HepG2 (cell line): ENCODE results near the gene SMARCD1. TPM values are rescaled to one million over a fixed set of nuclear protein-coding genes. Genes with fewer than 3 reads are reported as not detected.

Experiments used
- ATAC-seq: fragments of 200-7000 bp; cut with Tn5 transposase; 3 replicates; pipeline ENCODE4 v1.9.1; 2020; ENCODE audit warnings: mild to moderate bottlenecking, moderate library complexity
- BruUV-seq: library from RNA; stranded (reverse); fragments of 400-500 nt; replicated peaks from 2 replicates; lab custom pipeline; 2021; lab: Mats Ljungman, UMichigan
- CTCF ChIA-PET: fragments of 300-600 bp; formaldehyde crosslinking; extraction: SDS; loops from one replicate; lab custom pipeline; 2021; ENCODE audit warnings: low total read pairs, inconsistent platforms, low intra/inter-chr PET ratio; lab: Yijun Ruan, JAX
- POLR2A ChIA-PET: fragments of 350-600 bp; sonication (Branson Sonifier 250); formaldehyde crosslinking; loops from one replicate; lab custom pipeline; 2020; ENCODE audit warnings: antibody characterized with exemption, inconsistent platforms; lab: Yijun Ruan, JAX
- DNase-seq: peaks from one replicate; pipeline ENCODE4 v3.0.0-alpha.2; 2015; ENCODE audit warnings: low spot score
- FAIRE-seq: peaks from 3 replicates; lab custom pipeline; 2011; peaks lifted over from hg19 to GRCh38; lab: Jason Lieb, UNC
- H2AFZ ChIP-seq: one replicate; pipeline ENCODE4 v1.6.1; 2011; ENCODE audit warnings: low read length, inconsistent platforms
- H3K27ac ChIP-seq: fragments of 300-600 bp; 3 replicates; pipeline ENCODE4 v1.8.0; 2011; ENCODE audit warnings: mixed run types, mild to moderate bottlenecking, mixed read lengths, low read length, inconsistent platforms; ENCODE audit not compliant: insufficient read depth; ENCODE audit errors: extremely low read length
- H3K27me3 ChIP-seq, 2 experiments: fragments of 200-600 bp in 1 of 2; 2 replicates in 1 of 2; 3 replicates in 1 of 2; pipeline versions ENCODE4 v1.6.0 to v1.8.0; 2011; ENCODE audit warnings: low read length in 2 of 2, mild to moderate bottlenecking in 2 of 2, moderate library complexity in 2 of 2, inconsistent platforms in 1 of 2; ENCODE audit not compliant: insufficient read depth in 2 of 2, control insufficient read depth in 1 of 2
- H3K36me3 ChIP-seq, 2 experiments: fragments of 200-600 bp in 1 of 2; replicated peaks in 1 of 2; 2 replicates in 1 of 2; 3 replicates in 1 of 2; pipeline versions ENCODE4 v1.5.1 to v1.8.0; 2011; ENCODE audit warnings: low read length in 2 of 2, inconsistent platforms in 1 of 2; ENCODE audit not compliant: insufficient read depth in 2 of 2, control insufficient read depth in 1 of 2
- H3K4me1 ChIP-seq: 2 replicates; pipeline ENCODE4 v1.5.1; 2012; ENCODE audit warnings: low read length, inconsistent platforms; ENCODE audit not compliant: insufficient read depth
- H3K4me2 ChIP-seq: 2 replicates; pipeline ENCODE4 v1.6.0; 2011; ENCODE audit warnings: low read depth, low read length, inconsistent platforms
- H3K4me3 ChIP-seq, 3 experiments: fragments of 200-600 bp in 1 of 3; sonication (generic), shearing (Covaris generic) in 1 of 3; replicated peaks in 1 of 3; 2 replicates each; pipeline ENCODE4 v1.5.1; 2011 to 2016; ENCODE audit warnings: low read length in 3 of 3, inconsistent platforms in 2 of 3, low read depth in 2 of 3, mild to moderate bottlenecking in 2 of 3, control low read depth in 1 of 3, mixed read lengths in 1 of 3; ENCODE audit not compliant: insufficient read depth in 1 of 3
- H3K79me2 ChIP-seq: one replicate; pipeline ENCODE4 v1.6.1; 2011; ENCODE audit warnings: low read length, inconsistent platforms; ENCODE audit not compliant: insufficient read depth
- H3K9ac ChIP-seq: 2 replicates; pipeline ENCODE4 v1.6.0; 2011; ENCODE audit warnings: mild to moderate bottlenecking, low read depth, low read length, inconsistent platforms; ENCODE audit not compliant: insufficient read depth
- H3K9me3 ChIP-seq: 2 replicates; pipeline ENCODE4 v1.5.1; 2012; ENCODE audit warnings: mild to moderate bottlenecking, low read length
- H4K20me1 ChIP-seq: 2 replicates; pipeline ENCODE4 v1.6.0; 2011; ENCODE audit warnings: inconsistent platforms, mild to moderate bottlenecking, low read length, moderate library complexity; ENCODE audit not compliant: insufficient read depth
- AHR ChIP-seq: IDR thresholded peaks from 2 replicates; pipeline ENCODE4 v1.6.1; 2018; ENCODE audit warnings: missing genetic modification reagents, missing compliant biosample characterization
- SMAD9 ChIP-seq: sonication (generic); formaldehyde crosslinking; IDR thresholded peaks from 2 replicates; pipeline ENCODE4 v1.5.1; 2020; ENCODE audit warnings: mild to moderate bottlenecking, missing genetic modification reagents
- SOX5 ChIP-seq: IDR thresholded peaks from 2 replicates; pipeline ENCODE4 v1.6.1; 2016; ENCODE audit warnings: borderline replicate concordance
- TBL1XR1 ChIP-seq: fragments of 150-350 bp; IDR thresholded peaks from 2 replicates; pipeline ENCODE4 v1.6.1; 2014; ENCODE audit warnings: borderline replicate concordance, low read length; ENCODE audit not compliant: partially characterized antibody
- ZBTB33 ChIP-seq: sonication (generic); formaldehyde crosslinking; IDR thresholded peaks from 2 replicates; pipeline ENCODE4 v1.4.0; 2020; ENCODE audit warnings: missing genetic modification reagents
- ZNF703 ChIP-seq: sonication (generic); formaldehyde crosslinking; IDR thresholded peaks from 2 replicates; pipeline ENCODE4 v1.5.1; 2020; ENCODE audit warnings: missing genetic modification reagents, mild to moderate bottlenecking, moderate library complexity, borderline replicate concordance
- WGBS: methylation state at CpG from one replicate; pipeline ENCODE4 v1.1.6; 2017; ENCODE audit warnings: low lambda C conversion rate; 5-methylcytosine and 5-hydroxymethylcytosine counted together
- in situ Hi-C: cut with HindIII; loops from 2 replicates; pipeline ENCODE4 v1.10.0; 2017; ENCODE audit warnings: low pct_unique_long_range_greater_than_20kb; ENCODE audit not compliant: extremely low pct_ligation_motif_present
- intact Hi-C: fragments of 100-400 bp; cut with micrococcal nuclease; formaldehyde crosslinking; loops from one replicate; pipeline ENCODE4 v1.10.0; 2022; ENCODE audit not compliant: unreplicated experiment
- polyA plus RNA-seq, 8 experiments: library from polyadenylated mRNA; depleted of rRNA in 3 of 8; stranded (reverse) in 7 of 8; unstranded in 1 of 8; fragments of >200 nt; fragmentation: Illumina TruSeq in 4 of 8; extraction: Trizol in 4 of 8; gene quantifications; 2 replicates each; pipeline versions ENCODE4 v1.2.1 to v1.2.3, GENCODE V29; 2011 to 2016; ENCODE audit warnings: low read depth in 4 of 8, missing spikeins in 1 of 8, mixed read lengths in 1 of 8; ENCODE audit not compliant: insufficient read depth in 1 of 8
- total RNA-seq, 5 experiments: library from RNA; depleted of rRNA; stranded (reverse); fragments of >200 nt; fragmentation: Illumina TruSeq; extraction: Trizol; gene quantifications; 2 replicates each; pipeline ENCODE4 v1.2.3, GENCODE V29; 2016; ENCODE audit warnings: low read depth in 1 of 5
- TF ChIP-seq, protein P1 (sequence below), 2 experiments: sonication (generic) in 1 of 2; formaldehyde crosslinking in 1 of 2; IDR thresholded peaks; 2 replicates each; pipeline versions ENCODE4 v1.4.0 to v1.6.1; 2016 to 2020; ENCODE audit warnings: borderline replicate concordance in 1 of 2, low read depth in 1 of 2, mild to moderate bottlenecking in 1 of 2, missing genetic modification reagents in 1 of 2
- TF ChIP-seq, protein P2 (sequence below): sonication (generic); formaldehyde crosslinking; IDR thresholded peaks from 2 replicates; pipeline ENCODE4 v1.4.0; 2020; ENCODE audit warnings: mild to moderate bottlenecking, missing genetic modification reagents
- TF ChIP-seq, protein P3 (sequence below): sonication (generic); formaldehyde crosslinking; IDR thresholded peaks from 2 replicates; pipeline ENCODE4 v1.4.0; 2020; ENCODE audit warnings: missing genetic modification reagents

The SMARCD1 gene
- total and polyA plus RNA-seq, 2 of the 13 experiments (the other 11 are each of a cell fraction or from before 2014, with no cell fraction given) = 51.7 to 54.6 TPM

DNA sequence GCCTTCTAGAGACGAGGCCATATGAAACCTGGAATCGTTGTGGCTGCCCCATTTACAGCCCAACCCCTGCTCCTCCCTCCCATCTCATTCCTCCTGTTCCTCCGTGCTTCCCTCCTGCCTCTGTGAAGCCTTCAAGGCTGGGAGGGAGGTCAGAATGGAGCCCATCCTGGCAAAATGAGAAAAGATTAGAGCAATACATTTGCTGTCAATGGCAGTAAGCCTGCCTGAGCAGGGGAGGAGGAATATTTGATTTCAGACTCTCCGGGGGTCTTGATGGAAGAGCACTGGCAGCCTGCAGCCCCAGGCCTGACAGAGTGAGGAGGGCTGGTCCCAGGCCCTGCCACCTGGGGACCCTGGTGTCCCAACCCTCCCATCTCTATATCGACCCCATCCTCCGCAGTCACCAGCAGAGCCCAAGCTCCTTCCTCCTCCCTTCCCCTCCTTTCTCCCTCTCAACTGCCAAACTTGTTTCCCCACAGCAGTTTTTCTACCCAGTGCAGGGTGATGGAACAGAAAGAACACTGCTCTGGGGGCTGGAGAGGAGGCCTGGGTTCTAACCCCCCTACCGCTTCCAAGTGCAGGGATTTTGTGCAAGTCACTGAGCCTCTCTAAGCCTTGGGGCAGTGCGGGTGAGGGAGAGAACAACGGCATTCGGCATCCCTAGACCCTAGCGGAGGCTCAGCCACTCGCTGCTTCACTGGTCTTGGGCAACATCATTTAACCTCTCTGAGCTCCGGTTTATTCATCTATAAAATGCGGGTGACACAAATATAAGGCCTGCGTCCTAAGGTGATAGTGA is 43.9 kb upstream of the SMARCD1 start:
- Histone ChIP-seq H3K9me3 (no peaks in the 10 kb centered on the region), H3K27me3 (peaks cover 5 to 27% of the 10 kb centered on the region in 2 experiments; a peak in 4 of 5 replicates), H4K20me1 (no peaks in the 10 kb centered on the region), H3K27ac (no peak overlapping the region), H3K4me2 (no peak overlapping the region), H3K4me3 (no peak overlapping the region), H3K9ac (no peak overlapping the region), H3K36me3 (no peaks in the 10 kb centered on the region), H3K79me2 (no peaks in the 10 kb centered on the region), H2AFZ (no peak overlapping the region), H3K4me1 (peaks cover 10% of the 10 kb centered on the region; the same call in 1 of the 2 replicates)
- ChIA-PET POLR2A (no interaction called here), CTCF (interaction anchor here (0.6 kb wide), 1 partner anchor 13 kb away, joined by 3 read pairs; no protein-coding TSS in a partner anchor)
- intact Hi-C loops = no loop called here
- WGBS = 47% methylated on average over 15 of the region's 15 CpGs
- ATAC-seq = no peak
- no peak for DNase-seq
- BruUV-seq = no TSS peak
- in situ Hi-C loops = no loop called here
- FAIRE-seq = no peak
- TF ChIP-seq, protein P1, sequence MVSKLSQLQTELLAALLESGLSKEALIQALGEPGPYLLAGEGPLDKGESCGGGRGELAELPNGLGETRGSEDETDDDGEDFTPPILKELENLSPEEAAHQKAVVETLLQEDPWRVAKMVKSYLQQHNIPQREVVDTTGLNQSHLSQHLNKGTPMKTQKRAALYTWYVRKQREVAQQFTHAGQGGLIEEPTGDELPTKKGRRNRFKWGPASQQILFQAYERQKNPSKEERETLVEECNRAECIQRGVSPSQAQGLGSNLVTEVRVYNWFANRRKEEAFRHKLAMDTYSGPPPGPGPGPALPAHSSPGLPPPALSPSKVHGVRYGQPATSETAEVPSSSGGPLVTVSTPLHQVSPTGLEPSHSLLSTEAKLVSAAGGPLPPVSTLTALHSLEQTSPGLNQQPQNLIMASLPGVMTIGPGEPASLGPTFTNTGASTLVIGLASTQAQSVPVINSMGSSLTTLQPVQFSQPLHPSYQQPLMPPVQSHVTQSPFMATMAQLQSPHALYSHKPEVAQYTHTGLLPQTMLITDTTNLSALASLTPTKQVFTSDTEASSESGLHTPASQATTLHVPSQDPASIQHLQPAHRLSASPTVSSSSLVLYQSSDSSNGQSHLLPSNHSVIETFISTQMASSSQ (IDR thresholded peaks at IDR 0.05; ENCODE audit: low read depth) = no peak
- TF ChIP-seq, protein P1 (CRISPR knock-in tag; IDR thresholded peaks at IDR 0.05; ENCODE audit: borderline replicate concordance) = no peak
- TF ChIP-seq, protein P2, sequence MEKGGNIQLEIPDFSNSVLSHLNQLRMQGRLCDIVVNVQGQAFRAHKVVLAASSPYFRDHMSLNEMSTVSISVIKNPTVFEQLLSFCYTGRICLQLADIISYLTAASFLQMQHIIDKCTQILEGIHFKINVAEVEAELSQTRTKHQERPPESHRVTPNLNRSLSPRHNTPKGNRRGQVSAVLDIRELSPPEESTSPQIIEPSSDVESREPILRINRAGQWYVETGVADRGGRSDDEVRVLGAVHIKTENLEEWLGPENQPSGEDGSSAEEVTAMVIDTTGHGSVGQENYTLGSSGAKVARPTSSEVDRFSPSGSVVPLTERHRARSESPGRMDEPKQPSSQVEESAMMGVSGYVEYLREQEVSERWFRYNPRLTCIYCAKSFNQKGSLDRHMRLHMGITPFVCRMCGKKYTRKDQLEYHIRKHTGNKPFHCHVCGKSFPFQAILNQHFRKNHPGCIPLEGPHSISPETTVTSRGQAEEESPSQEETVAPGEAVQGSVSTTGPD (CRISPR knock-in tag) = no peak
- no peak for TF ChIP-seq SMAD9 (CRISPR knock-in tag)
- no peak for TF ChIP-seq AHR (CRISPR knock-in tag)
- TF ChIP-seq TBL1XR1 = no peak
- no peak for TF ChIP-seq SOX5
- TF ChIP-seq ZNF703 = no peak
- TF ChIP-seq, protein P3, sequence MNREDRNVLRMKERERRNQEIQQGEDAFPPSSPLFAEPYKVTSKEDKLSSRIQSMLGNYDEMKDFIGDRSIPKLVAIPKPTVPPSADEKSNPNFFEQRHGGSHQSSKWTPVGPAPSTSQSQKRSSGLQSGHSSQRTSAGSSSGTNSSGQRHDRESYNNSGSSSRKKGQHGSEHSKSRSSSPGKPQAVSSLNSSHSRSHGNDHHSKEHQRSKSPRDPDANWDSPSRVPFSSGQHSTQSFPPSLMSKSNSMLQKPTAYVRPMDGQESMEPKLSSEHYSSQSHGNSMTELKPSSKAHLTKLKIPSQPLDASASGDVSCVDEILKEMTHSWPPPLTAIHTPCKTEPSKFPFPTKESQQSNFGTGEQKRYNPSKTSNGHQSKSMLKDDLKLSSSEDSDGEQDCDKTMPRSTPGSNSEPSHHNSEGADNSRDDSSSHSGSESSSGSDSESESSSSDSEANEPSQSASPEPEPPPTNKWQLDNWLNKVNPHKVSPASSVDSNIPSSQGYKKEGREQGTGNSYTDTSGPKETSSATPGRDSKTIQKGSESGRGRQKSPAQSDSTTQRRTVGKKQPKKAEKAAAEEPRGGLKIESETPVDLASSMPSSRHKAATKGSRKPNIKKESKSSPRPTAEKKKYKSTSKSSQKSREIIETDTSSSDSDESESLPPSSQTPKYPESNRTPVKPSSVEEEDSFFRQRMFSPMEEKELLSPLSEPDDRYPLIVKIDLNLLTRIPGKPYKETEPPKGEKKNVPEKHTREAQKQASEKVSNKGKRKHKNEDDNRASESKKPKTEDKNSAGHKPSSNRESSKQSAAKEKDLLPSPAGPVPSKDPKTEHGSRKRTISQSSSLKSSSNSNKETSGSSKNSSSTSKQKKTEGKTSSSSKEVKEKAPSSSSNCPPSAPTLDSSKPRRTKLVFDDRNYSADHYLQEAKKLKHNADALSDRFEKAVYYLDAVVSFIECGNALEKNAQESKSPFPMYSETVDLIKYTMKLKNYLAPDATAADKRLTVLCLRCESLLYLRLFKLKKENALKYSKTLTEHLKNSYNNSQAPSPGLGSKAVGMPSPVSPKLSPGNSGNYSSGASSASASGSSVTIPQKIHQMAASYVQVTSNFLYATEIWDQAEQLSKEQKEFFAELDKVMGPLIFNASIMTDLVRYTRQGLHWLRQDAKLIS (CRISPR knock-in tag) = no peak
- no peak for TF ChIP-seq ZBTB33
